SH-SY5Y (cell line): ENCODE results near the gene ARHGAP31.

Experiments
- GATA2 ChIP-seq: IDR thresholded peaks from 2 replicates; pipeline ENCODE4 v1.6.1; 2011; ENCODE audit warnings: mild to moderate bottlenecking, low read depth, low read length
- GATA3 ChIP-seq: IDR thresholded peaks from 2 replicates; pipeline ENCODE4 v1.6.1; 2011; ENCODE audit warnings: low read depth, mild to moderate bottlenecking, low read length, moderate library complexity

Gene ARHGAP31

GRCh38 chr3:119308355-119308754 is 14.2 kb downstream of the ARHGAP31 start:
- TF ChIP-seq GATA2 (no peak), GATA3 (no peak)

DNA sequence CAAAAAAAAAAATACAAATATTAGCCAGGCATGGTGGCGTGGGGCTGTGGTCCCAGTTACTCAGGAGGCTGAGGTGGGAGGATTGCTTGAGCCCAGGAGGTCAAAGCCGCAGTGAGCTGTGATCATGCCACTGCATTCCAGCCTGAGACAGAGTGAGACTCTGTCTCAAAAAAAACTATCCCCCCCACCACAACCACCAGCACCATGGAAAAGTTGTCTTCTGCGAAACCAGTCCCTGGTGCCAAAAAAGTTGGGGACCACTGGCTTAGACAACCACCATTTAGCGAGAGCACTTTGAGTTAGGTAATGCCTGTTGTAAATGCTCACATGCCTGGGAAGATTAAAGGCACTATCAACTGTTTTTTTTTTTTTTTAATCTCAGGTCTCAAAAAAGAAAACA is 15.4 kb downstream of the ARHGAP31 start:
- TF ChIP-seq GATA3, result no peak

- TF ChIP-seq GATA2, result no peak
- no peak for TF ChIP-seq GATA3
These were observed 15.9 kb downstream of the ARHGAP31 start for GRCh38 chr3:119310071-119310470.

DNA sequence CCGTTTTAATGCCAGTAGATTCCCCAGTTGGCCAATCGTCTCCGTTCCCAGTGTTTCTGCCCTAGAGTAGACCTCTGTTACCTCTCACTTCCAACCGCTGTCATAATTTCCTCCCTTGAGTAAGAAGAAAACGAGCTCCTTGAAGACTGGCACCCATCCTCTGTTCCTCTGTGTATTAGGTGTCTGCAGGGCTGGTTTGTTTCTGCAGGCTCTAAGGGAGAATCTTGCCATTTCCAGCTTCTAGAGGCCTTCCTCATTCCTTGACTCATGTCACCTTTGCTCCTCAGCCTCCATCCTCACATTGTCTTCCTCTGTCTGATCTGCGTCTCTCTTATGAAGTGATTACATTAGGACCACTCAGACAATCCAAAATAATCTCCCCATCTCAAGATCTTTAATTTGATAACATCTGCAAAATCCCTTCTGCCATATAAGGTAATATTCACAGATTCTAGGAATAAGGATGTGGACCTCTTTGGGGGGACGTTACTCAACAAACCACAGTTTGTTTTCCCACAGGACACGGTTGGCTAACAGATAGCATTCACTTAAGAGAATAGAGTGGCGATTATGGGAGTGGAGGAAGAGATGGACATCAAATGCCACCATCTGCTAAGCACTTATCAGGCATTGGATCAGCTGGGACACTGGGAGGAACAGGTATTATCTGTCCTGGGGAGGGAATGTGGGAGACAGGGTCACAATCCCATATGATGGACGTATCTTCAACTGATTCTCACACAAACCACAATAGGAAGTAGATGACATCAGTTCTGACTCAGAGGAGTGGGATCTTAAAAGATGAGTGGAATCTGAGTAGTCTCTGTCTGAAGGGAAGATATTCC is 17.1 kb downstream of the ARHGAP31 start:
- TF ChIP-seq GATA2 (0 out of 2 replicates have a peak, but pooled peaks have one; percentile 31), GATA3 (0 out of 2 replicates have a peak, but pooled peaks have one; percentile 25)

GRCh38 chr3:119313461-119313860 is 19.3 kb downstream of the ARHGAP31 start:
- TF ChIP-seq GATA2 (no peak), GATA3 (no peak)

DNA sequence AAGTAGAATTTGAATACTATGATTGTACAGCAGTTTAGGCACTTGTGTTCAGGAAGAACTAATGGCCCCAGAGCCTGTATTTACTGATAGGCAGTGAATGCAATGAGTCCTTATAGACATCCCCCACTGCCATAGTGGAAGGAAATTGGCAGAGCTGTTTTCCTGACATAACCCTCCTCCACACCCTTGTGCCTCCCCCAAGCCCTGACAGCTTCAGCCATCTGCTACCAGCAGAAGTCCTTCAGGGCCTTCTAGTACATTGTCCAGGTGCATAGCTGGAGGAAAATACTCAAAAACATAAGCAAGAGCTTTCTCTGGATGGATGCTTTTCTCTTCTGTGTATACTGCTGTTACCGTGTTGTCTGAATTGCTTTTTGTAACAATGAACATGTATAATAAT is 20.6 kb downstream of the ARHGAP31 start:
- TF ChIP-seq GATA3 (no peak), GATA2 (no peak)

GRCh38 chr3:119315600-119316312 is 21.6 kb downstream of the ARHGAP31 start:
- TF ChIP-seq GATA2, result no peak

GRCh38 chr3:119316313-119316670 is 22.1 kb downstream of the ARHGAP31 start:
- TF ChIP-seq GATA3 (no peak), GATA2 (no peak)

- TF ChIP-seq GATA2, result no peak
These were observed 24.7 kb downstream of the ARHGAP31 start for GRCh38 chr3:119318876-119319275.

GRCh38 chr3:119319311-119319710 is 25.1 kb downstream of the ARHGAP31 start:
- TF ChIP-seq GATA3, result no peak
- TF ChIP-seq GATA2, result no peak

GRCh38 chr3:119322021-119322834 is 28.0 kb downstream of the ARHGAP31 start:
- TF ChIP-seq GATA2 (no peak), GATA3 (no peak)

DNA sequence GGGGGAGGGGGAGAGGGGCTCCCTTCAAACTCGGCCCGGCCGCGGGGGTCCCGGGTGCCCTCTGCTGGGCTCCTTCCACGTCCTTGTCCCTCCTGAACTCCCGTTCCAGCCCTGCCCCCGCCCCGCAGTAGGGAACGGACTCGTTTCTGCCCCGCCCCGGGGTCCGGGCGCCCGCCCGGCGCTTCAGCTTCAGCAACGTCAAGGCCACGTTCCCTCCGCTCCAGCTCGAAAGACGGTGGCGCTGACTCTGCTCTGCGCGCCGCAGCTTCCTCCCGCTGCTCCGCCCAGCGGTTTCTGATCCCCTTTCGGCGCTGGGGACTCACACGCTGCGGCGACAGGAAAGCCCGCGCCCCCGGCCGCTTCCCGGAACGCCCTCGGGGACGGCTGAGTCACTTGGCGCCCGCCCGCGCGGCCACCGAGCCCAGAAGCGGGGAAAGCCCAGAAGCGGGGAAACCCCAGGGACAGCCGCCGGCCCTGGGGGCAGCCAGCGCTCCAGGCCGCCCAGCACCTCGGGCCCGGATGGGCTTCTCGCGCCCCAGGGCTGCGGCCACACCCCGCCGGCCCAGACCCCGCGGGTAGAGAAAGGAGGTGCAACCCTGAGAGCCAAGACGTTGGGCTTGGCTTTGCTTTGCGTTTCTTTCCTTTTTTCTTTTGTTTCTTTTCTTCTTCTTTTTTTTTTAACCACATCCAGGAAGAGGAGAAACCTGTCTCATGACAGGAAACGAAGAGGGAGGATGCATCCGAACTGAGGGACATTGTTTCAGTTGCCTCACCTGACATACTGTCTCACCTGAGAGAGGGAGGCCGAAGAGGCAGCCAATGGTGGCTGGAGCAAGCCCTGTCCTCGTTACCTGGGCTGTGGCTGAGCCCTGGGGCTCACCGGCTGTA is 28.9 kb downstream of the ARHGAP31 start:
- TF ChIP-seq GATA2 (no peak), GATA3 (no peak)

- no peak for TF ChIP-seq GATA3
- no peak for TF ChIP-seq GATA2
These were observed 29.5 kb downstream of the ARHGAP31 start for GRCh38 chr3:119323723-119324085.
